Measurements from ENCODE around the gene PTPRD. TPM values are rescaled to one million over a fixed set of nuclear protein-coding genes. Genes with fewer than 3 reads are reported as not detected.

PTPRD gene
- total RNA-seq, 1 experiment from 2014 or later = 0.02 TPM

DNA sequence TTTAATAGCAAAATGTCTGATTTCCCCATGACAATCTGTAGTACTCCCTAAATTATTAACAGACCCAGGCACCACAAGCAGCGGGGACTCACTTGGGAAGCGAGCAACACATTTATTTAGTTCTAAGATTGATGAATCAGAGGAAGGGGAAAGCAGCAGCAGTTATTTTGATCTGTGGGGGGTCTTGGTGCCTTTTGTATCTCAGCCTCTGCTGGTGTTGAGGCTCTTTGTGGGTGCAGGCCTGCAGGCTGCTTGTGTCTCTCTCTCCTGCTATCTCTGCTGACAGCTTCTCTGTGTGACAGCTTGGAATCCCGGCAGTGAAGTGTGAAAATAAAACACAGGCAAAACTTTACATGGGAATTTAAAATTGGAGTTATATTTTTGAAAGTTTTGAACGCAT, 1935.1 kb downstream of the PTPRD start:
- H3K27ac ChIP-seq (ENCODE audit: low read depth, low read length) = no peak overlapping the region
- TF ChIP-seq, protein P1, sequence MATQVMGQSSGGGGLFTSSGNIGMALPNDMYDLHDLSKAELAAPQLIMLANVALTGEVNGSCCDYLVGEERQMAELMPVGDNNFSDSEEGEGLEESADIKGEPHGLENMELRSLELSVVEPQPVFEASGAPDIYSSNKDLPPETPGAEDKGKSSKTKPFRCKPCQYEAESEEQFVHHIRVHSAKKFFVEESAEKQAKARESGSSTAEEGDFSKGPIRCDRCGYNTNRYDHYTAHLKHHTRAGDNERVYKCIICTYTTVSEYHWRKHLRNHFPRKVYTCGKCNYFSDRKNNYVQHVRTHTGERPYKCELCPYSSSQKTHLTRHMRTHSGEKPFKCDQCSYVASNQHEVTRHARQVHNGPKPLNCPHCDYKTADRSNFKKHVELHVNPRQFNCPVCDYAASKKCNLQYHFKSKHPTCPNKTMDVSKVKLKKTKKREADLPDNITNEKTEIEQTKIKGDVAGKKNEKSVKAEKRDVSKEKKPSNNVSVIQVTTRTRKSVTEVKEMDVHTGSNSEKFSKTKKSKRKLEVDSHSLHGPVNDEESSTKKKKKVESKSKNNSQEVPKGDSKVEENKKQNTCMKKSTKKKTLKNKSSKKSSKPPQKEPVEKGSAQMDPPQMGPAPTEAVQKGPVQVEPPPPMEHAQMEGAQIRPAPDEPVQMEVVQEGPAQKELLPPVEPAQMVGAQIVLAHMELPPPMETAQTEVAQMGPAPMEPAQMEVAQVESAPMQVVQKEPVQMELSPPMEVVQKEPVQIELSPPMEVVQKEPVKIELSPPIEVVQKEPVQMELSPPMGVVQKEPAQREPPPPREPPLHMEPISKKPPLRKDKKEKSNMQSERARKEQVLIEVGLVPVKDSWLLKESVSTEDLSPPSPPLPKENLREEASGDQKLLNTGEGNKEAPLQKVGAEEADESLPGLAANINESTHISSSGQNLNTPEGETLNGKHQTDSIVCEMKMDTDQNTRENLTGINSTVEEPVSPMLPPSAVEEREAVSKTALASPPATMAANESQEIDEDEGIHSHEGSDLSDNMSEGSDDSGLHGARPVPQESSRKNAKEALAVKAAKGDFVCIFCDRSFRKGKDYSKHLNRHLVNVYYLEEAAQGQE (IDR thresholded peaks at IDR 0.05; ENCODE audit: low read depth) = no peak
- no peak for TF ChIP-seq EGR1 (IDR thresholded peaks at IDR 0.05; ENCODE audit: low read depth)
- TF ChIP-seq SIN3A (IDR thresholded peaks at IDR 0.05; ENCODE audit: low read depth) = no peak
- TF ChIP-seq CBX3 (IDR thresholded peaks at IDR 0.05; ENCODE audit: low read depth) = no peak
- no peak for TF ChIP-seq ZFX (IDR thresholded peaks at IDR 0.05)
- TF ChIP-seq FOSL1 (IDR thresholded peaks at IDR 0.05; ENCODE audit: low read depth) = no peak
- TF ChIP-seq POLR2AphosphoS5 (IDR thresholded peaks at IDR 0.05; ENCODE audit: low read depth, low read length) = no peak
- TF ChIP-seq, protein P2, sequence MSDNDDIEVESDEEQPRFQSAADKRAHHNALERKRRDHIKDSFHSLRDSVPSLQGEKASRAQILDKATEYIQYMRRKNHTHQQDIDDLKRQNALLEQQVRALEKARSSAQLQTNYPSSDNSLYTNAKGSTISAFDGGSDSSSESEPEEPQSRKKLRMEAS (IDR thresholded peaks at IDR 0.05) = no peak
- no peak for TF ChIP-seq ELF1 (IDR thresholded peaks at IDR 0.05; ENCODE audit: borderline replicate concordance, low read depth)
- no peak for TF ChIP-seq EZH2phosphoT487 (IDR thresholded peaks at IDR 0.05; ENCODE audit: borderline replicate concordance)
- TF ChIP-seq EZH2 (IDR thresholded peaks at IDR 0.05) = no peak
- TF ChIP-seq JUND (IDR thresholded peaks at IDR 0.05) = no peak
- TF ChIP-seq, protein P3, sequence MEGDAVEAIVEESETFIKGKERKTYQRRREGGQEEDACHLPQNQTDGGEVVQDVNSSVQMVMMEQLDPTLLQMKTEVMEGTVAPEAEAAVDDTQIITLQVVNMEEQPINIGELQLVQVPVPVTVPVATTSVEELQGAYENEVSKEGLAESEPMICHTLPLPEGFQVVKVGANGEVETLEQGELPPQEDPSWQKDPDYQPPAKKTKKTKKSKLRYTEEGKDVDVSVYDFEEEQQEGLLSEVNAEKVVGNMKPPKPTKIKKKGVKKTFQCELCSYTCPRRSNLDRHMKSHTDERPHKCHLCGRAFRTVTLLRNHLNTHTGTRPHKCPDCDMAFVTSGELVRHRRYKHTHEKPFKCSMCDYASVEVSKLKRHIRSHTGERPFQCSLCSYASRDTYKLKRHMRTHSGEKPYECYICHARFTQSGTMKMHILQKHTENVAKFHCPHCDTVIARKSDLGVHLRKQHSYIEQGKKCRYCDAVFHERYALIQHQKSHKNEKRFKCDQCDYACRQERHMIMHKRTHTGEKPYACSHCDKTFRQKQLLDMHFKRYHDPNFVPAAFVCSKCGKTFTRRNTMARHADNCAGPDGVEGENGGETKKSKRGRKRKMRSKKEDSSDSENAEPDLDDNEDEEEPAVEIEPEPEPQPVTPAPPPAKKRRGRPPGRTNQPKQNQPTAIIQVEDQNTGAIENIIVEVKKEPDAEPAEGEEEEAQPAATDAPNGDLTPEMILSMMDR (IDR thresholded peaks at IDR 0.05 in 2 of 3, conservative IDR thresholded peaks at IDR 0.05 in 1 of 3; ENCODE audit: borderline replicate concordance in 1 of 3, insufficient read depth in 1 of 3, low read depth in 2 of 3, low read length in 2 of 3) = no peak
- no peak for TF ChIP-seq CEBPB (IDR thresholded peaks at IDR 0.05; ENCODE audit: low read depth)
- TF ChIP-seq YY1 (IDR thresholded peaks at IDR 0.05; ENCODE audit: extremely low read depth, insufficient replicate concordance, low read depth, low read length) = no peak
- no peak for TF ChIP-seq TCF7L2 (IDR thresholded peaks at IDR 0.05; ENCODE audit: borderline replicate concordance, extremely low read depth, insufficient read depth, insufficient read length)
- no peak for TF ChIP-seq RAD21 (IDR thresholded peaks at IDR 0.05; ENCODE audit: low read depth)
- no peak overlapping the region for H3K9ac ChIP-seq (ENCODE audit: low read length)
- H4K20me1 ChIP-seq (ENCODE audit: insufficient read depth) = no peaks in the 10 kb centered on the region
- no peak overlapping the region for H3K4me2 ChIP-seq (ENCODE audit: low read length)
- ATAC-seq = no peak
- DNase-seq (ENCODE audit: low read depth, low spot score) = no peak
- BruUV-seq (replicated peaks) = no TSS peak
- H3K4me1 ChIP-seq (ENCODE audit: control insufficient read depth in 1 of 2, insufficient read depth in 2 of 2, low read length in 2 of 2) = no peaks in the 10 kb centered on the region
- no peaks in the 10 kb centered on the region for H3K79me2 ChIP-seq (ENCODE audit: insufficient read depth, low read length)
- intact Hi-C loops (cut with micrococcal nuclease) = no loop called here
- no peaks in the 10 kb centered on the region for H3K27me3 ChIP-seq (ENCODE audit: insufficient read depth, low read length)
- no peak overlapping the region for H2AFZ ChIP-seq (ENCODE audit: low read depth, low read length, poor library complexity, severe bottlenecking)
- no peak overlapping the region for H3K4me3 ChIP-seq (replicated peaks in 1 of 2; ENCODE audit: low read depth in 1 of 2, low read length in 2 of 2)
- H3K9me3 ChIP-seq (ENCODE audit: control insufficient read depth in 1 of 2, insufficient read depth in 1 of 2, low read depth in 1 of 2, low read length in 2 of 2) = peaks cover 16 to 20% of the 10 kb centered on the region in 2 experiments; a peak in 2 of 4 replicates
- no peaks in the 10 kb centered on the region for H3K9me2 ChIP-seq (ENCODE audit: insufficient read depth)
- ChIA-PET POLR2A (no interaction called here), RAD21 (ENCODE audit: low non-redundant PET in 1 of 2, low total read pairs in 2 of 2, uncharacterized antibody in 2 of 2, unreplicated experiment in 2 of 2) (no interaction called here), CTCF (no interaction called here)
- H3K36me3 ChIP-seq (ENCODE audit: control insufficient read depth in 1 of 2, insufficient read depth in 2 of 2, low read length in 2 of 2) = no peaks in the 10 kb centered on the region
